A673 (cell line): ENCODE results near the gene ADNP2. TPM values are rescaled to one million over a fixed set of nuclear protein-coding genes. Genes with fewer than 3 reads are reported as not detected.

Source experiments
- BruUV-seq: library from RNA; stranded (reverse); fragments of 400-500 nt; replicated peaks from 2 replicates; lab custom pipeline; 2021; lab: Mats Ljungman, UMichigan
- CTCF ChIA-PET: fragments of 300-600 bp; sonication (Branson Sonifier 250); formaldehyde crosslinking; loops from one replicate; lab custom pipeline; 2022; ENCODE audit warnings: antibody characterized with exemption; lab: Charles Lee
- POLR2A ChIA-PET: fragments of 300-600 bp; sonication (Branson Sonifier 250); formaldehyde crosslinking; loops from one replicate; lab custom pipeline; 2022; ENCODE audit warnings: antibody characterized with exemption; ENCODE audit not compliant: low non-redundant PET; lab: Charles Lee
- DNase-seq: peaks from one replicate; pipeline ENCODE4 v3.0.0-alpha.2; 2015; ENCODE audit warnings: low spot score
- H3K27ac ChIP-seq: fragments of 200-600 bp; sonication (generic); 2 replicates; pipeline ENCODE4 v1.5.1; 2016; ENCODE audit warnings: mixed run types, low read depth, mild to moderate bottlenecking, mixed read lengths, antibody characterized with exemption, low read length; ENCODE audit not compliant: poor library complexity, severe bottlenecking
- H3K27me3 ChIP-seq: fragments of 200-600 bp; sonication (generic); replicated peaks from 2 replicates; pipeline ENCODE4 v1.6.1; 2017; ENCODE audit warnings: mixed run types, low read depth, mild to moderate bottlenecking, mixed read lengths, antibody characterized with exemption, low read length; ENCODE audit not compliant: insufficient read depth, poor library complexity
- H3K36me3 ChIP-seq: fragments of 200-600 bp; sonication (generic); 2 replicates; pipeline ENCODE4 v1.6.1; 2016; ENCODE audit warnings: mixed run types, mild to moderate bottlenecking, mixed read lengths, antibody characterized with exemption, low read length; ENCODE audit not compliant: insufficient read depth, poor library complexity, severe bottlenecking
- H3K4me1 ChIP-seq: fragments of 200-600 bp; sonication (generic); 2 replicates; pipeline ENCODE4 v1.6.1; 2017; ENCODE audit warnings: mixed run types, mild to moderate bottlenecking, mixed read lengths, antibody characterized with exemption, low read length; ENCODE audit not compliant: insufficient read depth, poor library complexity, severe bottlenecking
- H3K4me3 ChIP-seq: fragments of 200-600 bp; sonication (generic); 2 replicates; pipeline ENCODE4 v1.5.1; 2016; ENCODE audit warnings: low read depth, mixed run types, mild to moderate bottlenecking, mixed read lengths, low read length; ENCODE audit not compliant: poor library complexity, severe bottlenecking
- H3K9me3 ChIP-seq: fragments of 200-600 bp; sonication (generic); 2 replicates; pipeline ENCODE4 v1.6.1; 2016; ENCODE audit warnings: mixed run types, low read depth, mild to moderate bottlenecking, mixed read lengths, antibody characterized with exemption, low read length; ENCODE audit not compliant: poor library complexity, severe bottlenecking
- CTCF ChIP-seq: fragments of 300-800, 200-600 bp; sonication (generic); conservative IDR thresholded peaks from 2 replicates; pipeline ENCODE4 v1.5.1; 2017; ENCODE audit warnings: low read depth, mild to moderate bottlenecking, antibody characterized with exemption, low read length, moderate library complexity, mixed read lengths
- EZH2 ChIP-seq: fragments of 200-600 bp; sonication (generic); IDR thresholded peaks from 2 replicates; pipeline ENCODE4 v1.6.1; 2017; ENCODE audit warnings: borderline replicate concordance, low read depth, mild to moderate bottlenecking, mixed read lengths, antibody characterized with exemption, low read length; ENCODE audit not compliant: poor library complexity, severe bottlenecking
- intact Hi-C: fragments of 100-400 bp; cut with micrococcal nuclease; formaldehyde crosslinking; loops from one replicate; pipeline ENCODE4 v1.10.0; 2022; ENCODE audit not compliant: unreplicated experiment
- total RNA-seq: library from RNA; stranded (reverse); gene quantifications from 2 replicates; pipeline ENCODE4 v1.2.3, GENCODE V29; 2021

ADNP2 gene
- total RNA-seq, 1 experiment from 2014 or later, result 27.5 TPM

- intact Hi-C loops, result no loop called here
- POLR2A ChIA-PET, result no interaction called here
- no peaks in the 10 kb centered on the region for H3K9me3 ChIP-seq
- no peak for TF ChIP-seq EZH2
- TF ChIP-seq CTCF, result no peak
- no peaks in the 10 kb centered on the region for H3K27me3 ChIP-seq
- DNase-seq, result no peak
- BruUV-seq, result no TSS peak
- CTCF ChIA-PET, result no interaction called here
- H3K36me3 ChIP-seq, result no peaks in the 10 kb centered on the region
- no peaks in the 10 kb centered on the region for H3K4me1 ChIP-seq
- no peak overlapping the region for H3K27ac ChIP-seq
- H3K4me3 ChIP-seq, result no peak overlapping the region
Measured at GRCh38 chr18:80067321-80067720, 41.7 kb upstream of the ADNP2 start.

GRCh38 chr18:80067897-80068296 is 41.2 kb upstream of the ADNP2 start:
- no peak for DNase-seq
- Histone ChIP-seq H3K27me3 (no peaks in the 10 kb centered on the region), H3K4me3 (no peak overlapping the region), H3K4me1 (no peaks in the 10 kb centered on the region), H3K36me3 (no peaks in the 10 kb centered on the region), H3K9me3 (no peaks in the 10 kb centered on the region), H3K27ac (no peak overlapping the region)
- no TSS peak for BruUV-seq
- TF ChIP-seq CTCF, result no peak
- ChIA-PET POLR2A (no interaction called here), CTCF (no interaction called here)
- intact Hi-C loops, result no loop called here

- intact Hi-C loops, result no loop called here
- no peaks in the 10 kb centered on the region for H3K9me3 ChIP-seq
- BruUV-seq, result no TSS peak
- no peaks in the 10 kb centered on the region for H3K36me3 ChIP-seq
- no peak overlapping the region for H3K27ac ChIP-seq
- no peak overlapping the region for H3K4me3 ChIP-seq
- H3K27me3 ChIP-seq, result no peaks in the 10 kb centered on the region
- no peaks in the 10 kb centered on the region for H3K4me1 ChIP-seq
- POLR2A ChIA-PET, result no interaction called here
- CTCF ChIA-PET, result no interaction called here
- TF ChIP-seq CTCF (no peak), EZH2 (no peak)
- no peak for DNase-seq
Measured at GRCh38 chr18:80068571-80069272, 40.3 kb upstream of the ADNP2 start.
